Germinal center (tissue), 1 donor: ENCODE results near the gene PACS2.
A peak's percentile ranks its signal among the peaks of the same experiment; 100 is the strongest.

Experiments
- DNase-seq: peaks from one replicate; pipeline ENCODE4 v3.0.0; 2012; ENCODE audit warnings: mixed read lengths, low spot score

Gene PACS2

GRCh38 chr14:105411017-105411941, 96.7 kb downstream of the PACS2 start:
- peak; percentile 80 for DNase-seq

- DNase-seq: no peak
Measured at GRCh38 chr14:105411985-105412770, 97.6 kb downstream of the PACS2 start.

- no peak for DNase-seq
Measured at GRCh38 chr14:105412771-105413543, 98.4 kb downstream of the PACS2 start.

- DNase-seq: no peak
Measured at GRCh38 chr14:105413544-105413886, 99.0 kb downstream of the PACS2 start.

GRCh38 chr14:105414456-105415371, 100.2 kb downstream of the PACS2 start:
- DNase-seq: peak; percentile 83

GRCh38 chr14:105415481-105416428, 101.2 kb downstream of the PACS2 start:
- DNase-seq: no peak

- no peak for DNase-seq
Measured at GRCh38 chr14:105416671-105417070, 102.1 kb downstream of the PACS2 start.

- DNase-seq: no peak
Measured at GRCh38 chr14:105417690-105418121, 103.2 kb downstream of the PACS2 start.

- DNase-seq: no peak
Measured at GRCh38 chr14:105418269-105419194, 104.0 kb downstream of the PACS2 start.

GRCh38 chr14:105419195-105420091, 104.9 kb downstream of the PACS2 start, which contains the start of gene MTA1:
Gene MTA1, plus strand, starts transcription at chr14:105419827. Its CDS starts 209 bp downstream, at chr14:105420036.
- DNase-seq: peak; percentile 77

- DNase-seq: peak; percentile 41
Measured at GRCh38 chr14:105420101-105420973, 105.8 kb downstream of the PACS2 start.

- no peak for DNase-seq
Measured at GRCh38 chr14:105420974-105421674, 106.6 kb downstream of the PACS2 start.

- no peak for DNase-seq
Measured at GRCh38 chr14:105421723-105422615, 107.4 kb downstream of the PACS2 start.

- DNase-seq: no peak
Measured at GRCh38 chr14:105422695-105423487, 108.3 kb downstream of the PACS2 start.
